K562 (cell line): ENCODE results near the gene SGMS1. TPM values are rescaled to one million over a fixed set of nuclear protein-coding genes. Genes with fewer than 3 reads are reported as not detected.
A peak's percentile ranks its signal among the peaks of the same experiment; 100 is the strongest.

Experiments
- BHLHE40 ChIP-seq: IDR thresholded peaks from 2 replicates; pipeline ENCODE4 v1.6.1; 2011; ENCODE audit warnings: low read length, improper control_type of control experiment
- BMI1 ChIP-seq: fragments of 150-350 bp; IDR thresholded peaks from 2 replicates; pipeline ENCODE4 v1.6.1; 2014; ENCODE audit warnings: low read length
- BRD4 ChIP-seq: fragments of 200-600 bp; sonication (generic); IDR thresholded peaks from 2 replicates; pipeline ENCODE4 v1.6.1; 2017; ENCODE audit warnings: inconsistent platforms
- DDX20 ChIP-seq: fragments of 450-650 bp; IDR thresholded peaks from 2 replicates; pipeline ENCODE4 v1.6.1; 2016; ENCODE audit warnings: missing genetic modification characterization, low read depth, mild to moderate bottlenecking, missing compliant biosample characterization, moderate library complexity
- EZH2 ChIP-seq: IDR thresholded peaks from 2 replicates; pipeline ENCODE4 v1.6.1; 2012; ENCODE audit warnings: low read depth, mild to moderate bottlenecking, inconsistent platforms, low read length, borderline replicate concordance
- HMG20A ChIP-seq: fragments of 450-650 bp; formaldehyde crosslinking; conservative IDR thresholded peaks from 2 replicates; pipeline ENCODE4 v1.4.0; 2020; ENCODE audit warnings: mild to moderate bottlenecking, mixed read lengths
- JUNB ChIP-seq: fragments of 450-650 bp; formaldehyde crosslinking; conservative IDR thresholded peaks from 2 replicates; pipeline ENCODE4 v1.4.0; 2020; ENCODE audit warnings: mild to moderate bottlenecking
- KAT2B ChIP-seq: IDR thresholded peaks from one replicate; pipeline ENCODE4 v1.6.1; 2012; ENCODE audit warnings: low read depth, mild to moderate bottlenecking, control low read depth, inconsistent platforms, low read length, moderate library complexity
- KLF13 ChIP-seq: fragments of 450-650 bp; IDR thresholded peaks from 2 replicates; pipeline ENCODE4 v1.6.1; 2016; ENCODE audit warnings: missing genetic modification characterization, low read depth, mild to moderate bottlenecking, missing compliant biosample characterization, moderate library complexity, borderline replicate concordance
- MYNN ChIP-seq, 2 experiments: sonication (generic); formaldehyde crosslinking in 1 of 2; IDR thresholded peaks; 2 replicates each; pipeline versions ENCODE4 v1.5.0 to v1.6.1; 2016 to 2020; ENCODE audit warnings: antibody characterized with exemption in 1 of 2, missing genetic modification reagents in 1 of 2
- PHB ChIP-seq: fragments of 250-450 bp; sonication (Bioruptor Pico); IDR thresholded peaks from 2 replicates; pipeline ENCODE4 v1.5.0; 2021
- RAD21 ChIP-seq, 2 experiments: fragments of 250-450 bp in 1 of 2; fragments of 450-650 bp in 1 of 2; sonication (Bioruptor Pico) in 1 of 2; formaldehyde crosslinking in 1 of 2; IDR thresholded peaks in 1 of 2; conservative IDR thresholded peaks in 1 of 2; 2 replicates each; pipeline versions ENCODE4 v1.4.0 to v1.8.0; 2020 to 2022; ENCODE audit warnings: mild to moderate bottlenecking in 2 of 2, moderate library complexity in 1 of 2
- SPI1 ChIP-seq: IDR thresholded peaks from 2 replicates; pipeline ENCODE4 v1.6.1; 2011; ENCODE audit warnings: low read depth, low read length, control low read depth, borderline replicate concordance
- SREBF1 ChIP-seq: fragments of 150-350 bp; IDR thresholded peaks from 2 replicates; pipeline ENCODE4 v1.6.1; 2014; ENCODE audit warnings: antibody characterized with exemption, low read depth, low read length, borderline replicate concordance
- TGIF2 ChIP-seq: sonication (generic); formaldehyde crosslinking; IDR thresholded peaks from 2 replicates; pipeline ENCODE4 v1.8.1; 2022; ENCODE audit warnings: mild to moderate bottlenecking, missing genetic modification reagents, moderate library complexity
- XRCC5 ChIP-seq: fragments of 200-400 bp; formaldehyde crosslinking; IDR thresholded peaks from 2 replicates; pipeline ENCODE4 v1.6.1; 2017; ENCODE audit warnings: low read depth, mild to moderate bottlenecking, low read length
- ZNF124 ChIP-seq: sonication (generic); formaldehyde crosslinking; IDR thresholded peaks from 2 replicates; pipeline ENCODE4 v1.8.1; 2022; ENCODE audit warnings: missing genetic modification reagents
- polyA plus RNA-seq, 8 experiments: library from polyadenylated mRNA; depleted of rRNA in 4 of 8; stranded (reverse) in 5 of 8; unstranded in 3 of 8; fragments of >200 nt; fragmentation: Nextera tagmentation in 2 of 8; fragmentation: Illumina TruSeq in 1 of 8; extraction: Ambion mirVana in 2 of 8; extraction: Trizol in 1 of 8; gene quantifications; 2 replicates each; pipeline versions ENCODE4 v1.2.1 to v1.2.3, GENCODE V29; 2011 to 2014; ENCODE audit warnings: inconsistent platforms in 1 of 8, missing spikeins in 1 of 8
- total RNA-seq, 7 experiments: library from RNA; depleted of rRNA in 6 of 7; stranded (reverse); fragments of >200 nt in 6 of 7; fragmentation: Illumina TruSeq in 2 of 7; extraction: Trizol in 2 of 7; gene quantifications; 2 replicates each; pipeline versions ENCODE4 v1.2.1 to v1.2.3, GENCODE V29; 2011 to 2021; ENCODE audit warnings: low replicate concordance in 1 of 7
- TF ChIP-seq, protein P1 (sequence below): fragments of 150-350 bp; conservative IDR thresholded peaks from 2 replicates; pipeline ENCODE4 v1.6.1; 2014; ENCODE audit warnings: low read length
- TF ChIP-seq, protein P2 (sequence below): fragments of 250-450 bp; sonication (Bioruptor Pico); IDR thresholded peaks from 2 replicates; pipeline ENCODE4 v1.4.0; 2020; ENCODE audit warnings: mild to moderate bottlenecking, moderate library complexity
- TF ChIP-seq, protein P3 (sequence below): sonication (generic); formaldehyde crosslinking; IDR thresholded peaks from 2 replicates; pipeline ENCODE4 v1.8.1; 2022; ENCODE audit warnings: missing genetic modification reagents

SGMS1 gene
- total and polyA plus RNA-seq, 9 of the 15 experiments (the other 6 are each of a cell fraction or from before 2014, with no cell fraction given) = 22.6 to 232 (median 82.2) TPM

DNA sequence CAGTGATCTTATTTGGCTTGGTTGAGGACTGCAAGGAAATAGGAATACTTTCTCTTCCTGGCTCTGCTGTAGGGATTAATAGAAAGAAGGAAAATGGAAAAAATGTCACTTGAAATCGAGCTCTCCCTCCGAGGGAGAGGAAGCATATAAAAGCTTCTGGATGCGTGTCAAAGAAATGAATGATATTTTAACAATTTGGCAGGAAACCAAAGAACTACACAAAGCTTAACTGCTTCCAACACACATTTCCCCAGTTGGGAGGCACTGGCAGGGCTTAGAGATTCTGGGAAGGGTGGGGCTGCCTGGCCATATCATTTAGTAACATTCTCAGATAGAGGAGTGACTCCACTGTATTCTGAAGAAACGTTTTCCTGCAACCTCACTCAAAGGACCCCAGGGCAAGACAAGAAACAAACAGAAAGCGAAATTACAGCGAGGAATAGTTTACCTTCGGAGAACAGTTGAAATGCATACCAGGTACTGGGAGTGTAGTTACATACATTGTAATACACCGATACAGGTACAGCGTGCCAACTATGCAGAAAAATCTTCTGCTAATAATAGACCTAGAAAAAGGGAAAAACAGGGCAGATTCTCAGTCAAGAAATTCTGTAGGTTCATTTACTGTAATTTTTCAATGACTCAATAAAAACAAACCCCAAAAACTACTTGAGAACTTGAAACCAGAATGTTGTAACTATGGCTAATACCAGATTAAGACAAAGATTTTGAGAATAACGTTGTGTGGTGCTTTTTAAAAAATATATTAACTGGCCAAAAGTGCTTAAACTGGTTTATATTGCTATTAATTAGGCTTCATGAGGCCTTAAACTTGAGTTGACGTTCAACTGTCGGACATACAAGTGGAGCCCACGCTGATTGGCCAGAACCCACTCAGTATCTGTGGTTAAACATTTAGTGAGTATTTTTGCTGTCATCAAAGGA lies 296.7 kb downstream of the SGMS1 start (continued):
- TF ChIP-seq, protein P1, sequence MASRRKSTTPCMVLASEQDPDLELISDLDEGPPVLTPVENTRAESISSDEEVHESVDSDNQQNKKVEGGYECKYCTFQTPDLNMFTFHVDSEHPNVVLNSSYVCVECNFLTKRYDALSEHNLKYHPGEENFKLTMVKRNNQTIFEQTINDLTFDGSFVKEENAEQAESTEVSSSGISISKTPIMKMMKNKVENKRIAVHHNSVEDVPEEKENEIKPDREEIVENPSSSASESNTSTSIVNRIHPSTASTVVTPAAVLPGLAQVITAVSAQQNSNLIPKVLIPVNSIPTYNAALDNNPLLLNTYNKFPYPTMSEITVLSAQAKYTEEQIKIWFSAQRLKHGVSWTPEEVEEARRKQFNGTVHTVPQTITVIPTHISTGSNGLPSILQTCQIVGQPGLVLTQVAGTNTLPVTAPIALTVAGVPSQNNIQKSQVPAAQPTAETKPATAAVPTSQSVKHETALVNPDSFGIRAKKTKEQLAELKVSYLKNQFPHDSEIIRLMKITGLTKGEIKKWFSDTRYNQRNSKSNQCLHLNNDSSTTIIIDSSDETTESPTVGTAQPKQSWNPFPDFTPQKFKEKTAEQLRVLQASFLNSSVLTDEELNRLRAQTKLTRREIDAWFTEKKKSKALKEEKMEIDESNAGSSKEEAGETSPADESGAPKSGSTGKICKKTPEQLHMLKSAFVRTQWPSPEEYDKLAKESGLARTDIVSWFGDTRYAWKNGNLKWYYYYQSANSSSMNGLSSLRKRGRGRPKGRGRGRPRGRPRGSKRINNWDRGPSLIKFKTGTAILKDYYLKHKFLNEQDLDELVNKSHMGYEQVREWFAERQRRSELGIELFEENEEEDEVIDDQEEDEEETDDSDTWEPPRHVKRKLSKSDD = no peak
- TF ChIP-seq SREBF1 (no peak), BMI1 (no peak), TGIF2 (no peak), EZH2 (no peak), RAD21 (CRISPR knock-in tag; conservative IDR thresholded peaks at IDR 0.05 in 1 of 2, IDR thresholded peaks at IDR 0.05 in 1 of 2) (peak in 1 of 2 experiments; percentile 5; a peak in 1 of 4 replicates), KLF13 (tag) (no peak), BRD4 (peak; percentile 65), SPI1 (no peak), JUNB (CRISPR knock-in tag) (no peak), DDX20 (tag) (0 out of 2 replicates have a peak, but pooled peaks have one; percentile 10), BHLHE40 (peak; percentile 90), MYNN (IDR thresholded peaks at IDR 0.05) (no peak), MYNN (CRISPR knock-in tag; IDR thresholded peaks at IDR 0.05) (no peak), PHB (CRISPR knock-in tag) (no peak), KAT2B (no peak), XRCC5 (peak; percentile 77), ZNF124 (CRISPR knock-in tag) (no peak), HMG20A (CRISPR knock-in tag) (no peak)
- TF ChIP-seq, protein P2, sequence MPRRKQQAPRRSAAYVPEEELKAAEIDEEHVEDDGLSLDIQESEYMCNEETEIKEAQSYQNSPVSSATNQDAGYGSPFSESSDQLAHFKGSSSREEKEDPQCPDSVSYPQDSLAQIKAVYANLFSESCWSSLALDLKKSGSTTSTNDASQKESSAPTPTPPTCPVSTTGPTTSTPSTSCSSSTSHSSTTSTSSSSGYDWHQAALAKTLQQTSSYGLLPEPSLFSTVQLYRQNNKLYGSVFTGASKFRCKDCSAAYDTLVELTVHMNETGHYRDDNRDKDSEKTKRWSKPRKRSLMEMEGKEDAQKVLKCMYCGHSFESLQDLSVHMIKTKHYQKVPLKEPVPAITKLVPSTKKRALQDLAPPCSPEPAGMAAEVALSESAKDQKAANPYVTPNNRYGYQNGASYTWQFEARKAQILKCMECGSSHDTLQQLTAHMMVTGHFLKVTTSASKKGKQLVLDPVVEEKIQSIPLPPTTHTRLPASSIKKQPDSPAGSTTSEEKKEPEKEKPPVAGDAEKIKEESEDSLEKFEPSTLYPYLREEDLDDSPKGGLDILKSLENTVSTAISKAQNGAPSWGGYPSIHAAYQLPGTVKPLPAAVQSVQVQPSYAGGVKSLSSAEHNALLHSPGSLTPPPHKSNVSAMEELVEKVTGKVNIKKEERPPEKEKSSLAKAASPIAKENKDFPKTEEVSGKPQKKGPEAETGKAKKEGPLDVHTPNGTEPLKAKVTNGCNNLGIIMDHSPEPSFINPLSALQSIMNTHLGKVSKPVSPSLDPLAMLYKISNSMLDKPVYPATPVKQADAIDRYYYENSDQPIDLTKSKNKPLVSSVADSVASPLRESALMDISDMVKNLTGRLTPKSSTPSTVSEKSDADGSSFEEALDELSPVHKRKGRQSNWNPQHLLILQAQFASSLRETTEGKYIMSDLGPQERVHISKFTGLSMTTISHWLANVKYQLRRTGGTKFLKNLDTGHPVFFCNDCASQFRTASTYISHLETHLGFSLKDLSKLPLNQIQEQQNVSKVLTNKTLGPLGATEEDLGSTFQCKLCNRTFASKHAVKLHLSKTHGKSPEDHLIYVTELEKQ = no peak
- TF ChIP-seq, protein P3, sequence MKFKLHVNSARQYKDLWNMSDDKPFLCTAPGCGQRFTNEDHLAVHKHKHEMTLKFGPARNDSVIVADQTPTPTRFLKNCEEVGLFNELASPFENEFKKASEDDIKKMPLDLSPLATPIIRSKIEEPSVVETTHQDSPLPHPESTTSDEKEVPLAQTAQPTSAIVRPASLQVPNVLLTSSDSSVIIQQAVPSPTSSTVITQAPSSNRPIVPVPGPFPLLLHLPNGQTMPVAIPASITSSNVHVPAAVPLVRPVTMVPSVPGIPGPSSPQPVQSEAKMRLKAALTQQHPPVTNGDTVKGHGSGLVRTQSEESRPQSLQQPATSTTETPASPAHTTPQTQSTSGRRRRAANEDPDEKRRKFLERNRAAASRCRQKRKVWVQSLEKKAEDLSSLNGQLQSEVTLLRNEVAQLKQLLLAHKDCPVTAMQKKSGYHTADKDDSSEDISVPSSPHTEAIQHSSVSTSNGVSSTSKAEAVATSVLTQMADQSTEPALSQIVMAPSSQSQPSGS (CRISPR knock-in tag) = no peak
